ENCODE data around the gene GALP.
A peak's percentile ranks its signal among the peaks of the same experiment; 100 is the strongest.
"Not testable (repeated sequence)": the region's sequence is repeated elsewhere in the genome, so short reads cannot be mapped to it uniquely, and the experiment has no call there.

GALP gene

DNA sequence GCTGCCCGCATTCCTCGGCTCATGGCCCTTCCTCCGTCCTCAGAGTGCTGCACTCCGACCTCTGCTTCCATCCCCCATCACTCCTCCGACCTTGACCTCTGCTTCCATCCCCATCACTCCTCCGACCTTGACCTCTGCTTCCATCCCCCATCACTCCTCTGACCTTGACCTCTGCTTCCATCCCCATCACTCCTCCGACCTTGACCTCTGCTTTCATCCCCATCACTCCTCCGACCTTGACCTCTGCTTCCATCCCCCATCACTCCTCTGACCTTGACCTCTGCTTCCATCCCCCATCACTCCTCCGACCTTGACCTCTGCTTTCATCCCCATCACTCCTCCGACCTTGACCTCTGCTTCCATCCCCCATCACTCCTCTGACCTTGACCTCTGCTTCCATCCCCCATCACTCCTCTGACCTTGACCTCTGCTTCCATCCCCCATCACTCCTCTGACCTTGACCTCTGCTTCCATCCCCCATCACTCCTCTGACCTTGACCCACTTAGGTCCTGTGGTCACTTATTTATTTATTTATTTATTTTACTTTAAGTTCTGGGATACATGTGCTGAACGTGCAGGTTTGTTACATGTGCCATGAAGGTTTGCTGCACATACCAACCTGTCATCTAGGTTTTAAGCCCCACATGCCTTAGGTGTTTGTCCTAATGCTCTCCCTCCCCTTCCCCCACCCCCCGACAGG lies 26.7 kb upstream of the GALP start:
- not testable (repeated sequence) for ATAC-seq, DNase-seq

DNA sequence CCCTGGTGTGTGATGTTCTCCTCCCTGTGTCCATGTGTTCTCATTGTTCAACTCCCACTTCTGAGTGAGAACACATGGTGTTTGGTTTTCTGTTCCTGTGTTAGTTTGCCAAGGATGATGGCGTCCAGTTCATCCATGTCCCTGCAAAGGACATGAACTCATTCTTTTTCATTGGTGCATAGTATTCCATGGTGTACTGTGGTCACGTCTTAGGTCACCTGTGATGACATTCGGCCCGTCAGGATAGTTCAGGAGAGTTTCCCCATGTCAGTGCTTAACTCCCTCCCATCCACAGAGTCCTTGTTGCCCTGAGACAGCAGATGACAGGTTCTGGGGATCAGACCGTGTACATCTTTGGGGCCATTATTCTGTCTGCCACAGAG lies 26.2 kb upstream of the GALP start:
- ATAC-seq, result no peak
- DNase-seq, result no peak

DNA sequence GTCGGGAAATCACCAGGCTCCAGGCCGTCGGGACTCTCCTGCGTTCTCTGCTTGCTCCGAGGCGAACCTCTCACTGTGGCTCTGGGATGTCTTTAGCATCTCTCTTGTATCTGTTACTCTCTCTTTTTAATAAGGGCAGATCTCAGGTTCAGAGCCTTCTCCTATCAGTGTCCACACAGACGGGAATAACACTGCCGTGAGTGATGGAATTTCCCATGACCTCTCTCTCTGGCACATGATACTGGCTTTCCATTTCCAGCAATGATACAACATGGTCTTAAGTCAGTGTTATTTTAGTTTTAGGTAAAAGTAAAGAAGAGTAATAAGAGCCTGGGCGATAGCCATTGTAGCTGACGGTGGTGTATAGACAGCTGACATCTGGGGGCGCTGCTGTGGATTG lies 25.4 kb upstream of the GALP start:
- DNase-seq (no peak), ATAC-seq (no peak)

DNA sequence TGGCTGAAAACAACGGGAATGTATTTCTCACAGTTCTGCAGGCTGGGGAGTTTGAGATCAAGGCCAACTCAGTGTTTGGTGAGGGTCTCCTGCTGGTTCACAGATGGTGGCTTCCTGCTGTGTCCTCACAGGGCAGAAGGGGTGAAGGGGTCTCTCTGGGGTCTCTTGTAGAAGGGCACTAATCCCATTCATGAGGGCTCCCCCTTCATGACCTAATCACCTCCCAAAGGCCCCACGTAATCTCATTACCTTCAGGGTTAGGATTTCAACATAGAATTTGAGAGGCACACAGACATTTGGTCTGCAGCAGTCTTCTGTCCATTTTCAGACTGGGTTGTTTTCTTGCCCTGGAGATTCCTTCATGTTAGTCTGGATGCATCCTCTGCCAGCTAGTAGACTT lies 23.2 kb upstream of the GALP start:
- ATAC-seq (no peak), DNase-seq (no peak)

DNA sequence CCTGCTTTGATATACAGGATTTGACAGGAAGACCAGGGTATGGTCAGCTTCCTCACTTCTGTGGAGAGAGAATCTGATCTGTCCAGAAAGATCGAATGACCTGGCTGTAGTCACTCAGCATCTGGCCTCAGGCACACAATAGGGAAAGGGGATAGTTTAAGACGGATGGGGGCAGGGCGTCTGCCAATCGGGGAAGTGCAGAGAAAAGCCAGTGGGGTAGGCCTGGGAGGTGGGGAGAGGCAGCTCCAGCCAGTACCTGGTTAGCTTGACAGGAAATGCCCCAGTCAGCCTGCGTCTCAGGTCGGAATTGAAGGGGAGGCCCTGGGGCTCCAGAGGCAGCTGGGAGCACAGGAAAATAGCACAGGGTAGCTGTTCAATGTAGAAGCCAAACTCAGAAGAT lies 22.3 kb upstream of the GALP start:
- ATAC-seq (no peak), DNase-seq (no peak)

DNA sequence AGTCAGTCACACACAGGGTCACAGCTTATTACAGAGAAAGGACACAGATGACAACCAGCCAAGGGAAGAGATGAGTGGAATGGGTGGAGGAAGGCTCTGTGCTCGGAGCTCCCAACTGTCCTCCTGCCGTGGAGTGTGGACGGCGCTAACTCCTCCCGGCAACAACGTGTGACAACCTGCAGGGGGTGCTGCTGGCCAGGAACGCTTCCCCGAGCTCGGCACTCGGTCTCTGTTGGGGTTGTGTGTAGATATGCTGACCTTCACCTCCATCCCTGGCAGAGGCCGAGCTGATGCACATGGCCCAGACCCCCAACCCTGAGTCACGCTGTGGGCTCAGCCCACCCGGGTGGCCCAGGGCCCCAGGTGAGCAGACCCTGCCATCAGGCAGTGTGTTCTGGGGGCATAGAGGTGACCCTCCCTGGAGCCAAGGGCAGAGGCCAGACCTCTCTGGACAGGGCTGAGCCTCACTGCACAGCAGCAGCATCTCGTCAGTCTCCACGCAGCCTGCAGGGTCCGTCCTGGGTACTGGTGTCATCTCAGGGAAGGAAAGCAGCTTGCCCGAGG lies 20.6 kb upstream of the GALP start:
- DNase-seq, result peak; percentile 24

DNA sequence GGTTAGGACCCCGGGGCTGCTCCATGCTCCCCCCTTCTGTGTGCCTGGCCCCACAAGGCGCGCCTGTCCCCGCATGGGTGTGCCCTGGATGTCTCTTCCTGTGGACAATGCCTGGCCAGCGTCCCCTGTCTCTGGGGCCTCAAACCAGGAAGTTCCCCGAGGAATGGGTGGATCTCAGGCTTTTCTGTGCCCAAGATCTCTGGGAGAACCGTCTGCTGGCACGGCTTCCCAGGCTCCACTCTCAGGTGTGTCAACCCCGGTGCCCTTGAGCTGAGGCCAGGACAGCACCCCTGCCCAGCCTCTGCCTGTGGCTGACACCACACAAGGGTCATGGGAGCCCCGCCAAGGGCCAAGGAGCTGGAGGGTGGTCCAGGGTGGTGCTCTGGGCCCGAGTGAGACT lies 19.0 kb upstream of the GALP start:
- no peak for ATAC-seq

More for the DNA sequence above, 20.6 kb upstream of the GALP start:
- no peak for ATAC-seq

DNA sequence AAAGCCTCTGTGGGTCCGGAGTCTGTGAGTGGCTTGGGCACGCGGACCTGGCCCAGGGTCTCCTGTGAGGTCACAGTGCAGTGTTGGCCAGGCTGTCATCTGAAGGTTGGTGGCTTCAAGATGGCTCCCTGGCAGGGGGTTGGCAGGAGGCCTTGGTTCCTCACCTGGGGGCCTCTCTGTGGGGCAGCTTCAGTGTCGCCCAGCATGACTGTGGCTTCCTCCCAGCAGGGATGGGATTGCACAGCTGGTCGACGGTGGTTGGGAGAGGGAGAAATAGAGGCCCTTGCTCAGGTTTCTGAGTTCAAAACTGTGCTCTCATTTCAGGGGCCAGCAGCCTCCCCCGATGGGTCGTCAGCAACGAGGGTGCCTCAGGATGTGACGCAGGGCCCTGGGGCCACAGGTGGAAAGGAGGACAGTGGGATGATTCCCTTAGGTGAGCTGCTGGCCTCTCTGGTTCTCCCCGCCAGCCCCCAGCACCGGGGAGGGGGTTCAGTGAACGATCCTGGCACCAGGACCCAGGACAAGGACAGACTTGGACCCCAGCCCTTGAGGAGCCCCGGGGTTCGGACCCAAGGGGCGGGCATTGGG lies 17.5 kb upstream of the GALP start:
- no peak for ATAC-seq

More for the DNA sequence above, 19.0 kb upstream of the GALP start:
- DNase-seq, result no peak

DNA sequence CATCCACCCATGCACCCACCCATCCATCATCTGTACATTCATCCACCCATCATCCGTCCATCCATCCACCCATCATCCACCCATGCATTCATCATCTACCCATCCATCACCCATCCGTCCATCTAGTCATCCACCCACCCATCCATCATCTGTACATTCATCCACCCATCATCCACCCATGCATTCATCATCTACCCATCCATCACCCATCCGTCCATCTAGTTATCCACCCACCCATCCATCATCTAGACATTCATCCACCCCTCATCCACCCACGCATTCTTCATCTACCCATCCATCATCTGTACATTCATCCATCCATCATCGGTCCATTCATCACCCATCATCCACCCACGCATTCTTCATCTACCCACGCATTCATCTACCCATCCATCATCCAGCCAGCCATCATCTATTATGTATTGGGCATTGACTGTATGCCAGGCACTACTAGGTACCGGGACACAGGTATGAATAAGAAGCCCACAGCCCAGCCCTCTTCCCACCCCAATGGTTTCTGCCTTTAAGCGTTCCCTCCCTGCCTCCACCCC lies 16.7 kb upstream of the GALP start:
- no peak for ATAC-seq
- DNase-seq, result no peak

More for the DNA sequence above, 17.5 kb upstream of the GALP start:
- DNase-seq, result no peak

DNA sequence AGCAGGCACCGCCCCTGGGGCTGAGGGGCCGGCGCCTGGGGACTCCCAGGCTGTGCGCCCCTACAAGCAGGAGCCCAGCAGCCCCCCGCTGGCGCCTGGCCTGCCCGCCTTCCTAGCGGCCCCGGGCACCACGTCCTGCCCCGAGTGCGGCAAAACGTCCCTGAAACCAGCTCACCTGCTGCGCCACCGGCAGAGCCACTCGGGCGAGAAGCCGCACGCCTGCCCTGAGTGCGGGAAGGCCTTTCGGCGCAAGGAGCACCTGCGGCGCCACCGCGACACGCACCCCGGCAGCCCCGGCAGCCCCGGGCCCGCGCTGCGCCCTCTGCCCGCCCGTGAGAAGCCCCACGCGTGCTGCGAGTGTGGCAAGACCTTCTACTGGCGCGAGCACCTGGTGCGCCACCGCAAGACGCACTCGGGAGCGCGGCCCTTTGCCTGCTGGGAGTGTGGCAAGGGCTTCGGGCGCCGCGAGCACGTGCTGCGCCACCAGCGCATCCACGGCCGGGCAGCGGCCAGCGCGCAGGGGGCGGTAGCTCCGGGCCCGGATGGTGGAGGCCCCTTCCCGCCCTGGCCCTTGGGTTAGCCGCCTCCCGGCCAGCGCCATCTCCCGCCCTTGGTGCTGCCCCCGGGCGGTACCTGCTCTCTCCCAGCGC lies 16.1 kb upstream of the GALP start:
- ATAC-seq (no peak), DNase-seq (no peak)

DNA sequence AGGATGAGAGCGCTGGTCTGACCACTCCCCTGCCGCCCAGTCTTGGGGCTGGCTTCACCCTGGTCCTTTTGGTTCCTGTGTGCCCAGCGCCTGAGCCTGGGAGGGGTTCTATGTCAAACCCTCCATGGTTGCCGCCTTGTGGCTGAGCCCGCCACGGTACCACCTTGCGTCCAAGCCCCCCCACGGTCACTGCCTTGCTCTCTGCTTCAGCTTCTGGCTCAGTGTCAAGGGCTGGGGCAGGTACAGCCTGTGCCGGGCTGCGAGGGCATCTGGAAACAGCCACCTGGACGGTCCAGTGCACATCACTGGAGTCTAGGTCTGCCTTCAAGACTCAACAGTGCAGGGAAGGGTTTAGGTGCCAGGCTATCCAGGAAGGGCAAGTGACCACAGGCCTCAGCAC lies 14.3 kb upstream of the GALP start:
- no peak for ATAC-seq
- DNase-seq, result no peak

DNA sequence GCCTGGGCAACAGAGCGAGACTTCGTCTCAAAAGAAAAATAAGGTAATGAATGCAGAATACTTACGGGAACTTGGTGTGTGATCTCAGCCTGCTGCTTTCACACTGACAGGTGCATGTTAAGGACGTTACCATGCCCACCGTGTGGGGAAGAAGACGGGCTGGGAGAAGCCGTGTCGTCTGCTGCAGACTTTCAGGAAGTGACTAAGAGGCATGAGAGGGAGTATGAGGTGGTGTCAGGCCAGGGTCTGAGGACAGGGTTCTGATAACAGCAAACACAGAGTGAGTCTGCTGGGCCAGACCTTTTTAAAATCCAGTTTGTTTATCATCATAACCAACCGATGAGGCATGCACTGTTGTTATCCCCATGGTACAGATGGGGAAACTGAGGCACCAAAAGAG lies 13.6 kb upstream of the GALP start:
- DNase-seq (no peak), ATAC-seq (peak; percentile 70)

DNA sequence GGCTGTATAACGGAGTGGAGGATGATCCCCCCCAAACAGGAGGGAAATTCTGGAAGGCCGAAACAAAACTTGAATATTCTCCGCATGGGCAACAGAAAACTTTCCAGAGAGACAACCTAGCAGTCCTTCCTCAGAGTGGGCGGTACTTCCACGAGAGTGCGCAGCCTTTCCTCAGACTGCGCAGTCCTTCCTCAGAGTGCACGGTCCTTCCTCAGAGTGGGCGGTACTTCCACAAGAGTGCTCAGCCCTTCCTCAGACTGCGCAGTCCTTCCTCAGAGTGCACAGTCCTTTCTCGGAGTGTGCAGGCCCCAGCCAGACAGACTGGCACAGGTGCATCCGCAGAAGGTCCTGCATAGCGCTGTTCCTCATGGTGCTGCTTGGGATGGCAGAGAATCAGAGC lies 12.7 kb upstream of the GALP start:
- ATAC-seq (no peak), DNase-seq (no peak)

DNA sequence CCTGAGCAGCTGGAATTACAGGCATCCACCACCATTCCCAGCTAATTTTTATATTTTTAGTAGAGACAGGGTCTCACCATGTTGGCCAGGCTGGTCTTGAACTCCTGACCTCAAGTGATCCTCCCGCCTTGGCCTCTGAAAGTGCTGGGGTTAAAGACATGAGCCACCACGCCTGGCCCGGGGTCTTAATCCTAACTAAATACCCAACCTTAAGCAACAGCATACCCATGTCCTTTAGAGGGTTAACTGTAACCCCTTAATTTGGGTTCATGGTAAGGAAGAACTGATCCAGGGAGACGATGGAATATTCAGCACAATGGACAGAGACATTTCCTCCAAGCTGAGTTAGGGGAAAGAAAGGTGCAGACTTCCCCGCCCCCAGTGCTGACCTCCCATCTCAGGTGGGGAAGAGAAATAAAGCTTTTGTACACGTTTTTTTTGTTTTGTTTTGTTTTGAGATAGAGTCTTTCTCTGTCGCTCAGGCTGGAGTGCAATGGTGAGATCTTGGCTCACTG lies 8.7 kb upstream of the GALP start:
- ATAC-seq, result no peak
- DNase-seq, result no peak

DNA sequence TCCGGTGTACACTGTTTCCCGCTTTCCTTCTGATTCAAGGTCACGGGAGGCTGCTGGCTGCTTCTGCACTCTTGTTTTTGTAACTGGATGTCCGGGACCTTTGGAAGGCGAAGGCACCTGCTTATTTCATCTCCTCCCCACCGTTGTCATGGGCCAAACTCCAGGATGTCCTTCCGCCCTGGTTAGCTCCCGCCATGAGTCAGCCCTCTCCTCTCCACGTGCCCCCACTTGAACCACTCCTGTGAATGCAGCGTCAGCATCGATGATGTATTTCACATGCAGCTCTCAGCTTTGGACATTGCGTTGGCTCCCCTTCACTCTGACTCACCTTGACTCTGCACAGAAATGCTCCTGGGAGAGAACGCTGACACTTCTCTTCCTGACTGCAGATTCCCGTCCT lies 5.5 kb upstream of the GALP start:
- DNase-seq (no peak), ATAC-seq (no peak)

DNA sequence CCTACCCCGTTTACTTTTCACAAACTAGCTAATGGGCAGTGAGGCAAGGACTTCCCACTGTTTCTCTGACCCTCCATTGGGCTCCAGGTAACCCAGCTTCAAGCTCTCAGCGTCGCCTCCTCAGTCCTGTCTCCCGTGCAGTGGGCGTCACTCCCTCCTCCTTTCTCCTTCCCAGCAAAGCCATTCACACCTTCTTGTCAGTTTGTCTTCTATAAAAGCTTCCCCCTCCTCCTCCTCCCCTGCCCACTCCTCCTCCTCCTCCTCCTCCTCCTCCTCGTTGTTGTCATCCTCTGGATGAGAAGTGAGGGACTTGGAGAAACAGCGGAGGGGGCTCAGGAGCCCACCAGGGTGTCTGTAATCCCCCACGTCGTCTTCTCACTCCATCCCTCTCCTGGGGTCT lies 1.7 kb upstream of the GALP start:
- no peak for ATAC-seq
- DNase-seq, result no peak

DNA sequence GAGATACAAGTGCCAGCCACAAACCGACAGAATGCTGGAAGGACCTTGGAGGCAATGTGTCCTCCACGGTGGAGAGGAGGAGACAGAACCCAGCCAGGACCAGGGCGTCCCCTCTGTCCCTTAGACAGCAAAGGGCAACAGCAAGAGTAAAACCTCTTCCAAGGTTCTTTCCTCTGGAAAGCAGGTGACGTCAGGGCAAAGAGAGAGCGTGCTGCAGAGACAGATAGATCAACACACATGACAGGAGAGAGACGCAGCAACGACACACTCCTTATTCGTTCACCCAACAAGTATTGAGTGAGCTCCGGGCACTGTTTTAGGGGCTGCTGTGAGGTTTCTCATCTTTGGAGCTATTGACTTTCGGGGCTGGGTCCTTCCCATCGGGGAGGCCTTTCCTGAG lies 1.3 kb upstream of the GALP start:
- ATAC-seq (no peak), DNase-seq (no peak)

DNA sequence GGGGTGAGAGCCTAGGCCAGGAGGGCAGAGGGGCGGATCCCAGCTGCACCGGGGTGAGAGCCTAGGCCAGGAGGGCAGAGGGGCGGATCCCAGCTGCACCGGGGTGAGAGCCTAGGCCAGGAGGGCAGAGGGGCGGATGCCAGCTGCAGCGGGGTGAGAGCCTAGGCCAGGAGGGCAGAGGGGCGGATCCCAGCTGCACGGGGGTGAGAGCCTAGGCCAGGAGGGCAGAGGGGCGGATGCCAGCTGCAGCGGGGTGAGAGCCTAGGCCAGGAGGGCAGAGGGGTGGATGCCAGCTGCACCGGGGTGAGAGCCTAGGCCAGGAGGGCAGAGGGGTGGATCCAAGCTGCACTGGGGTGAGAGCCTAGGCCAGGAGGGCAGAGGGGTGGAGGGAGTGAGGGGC lies 502 bp downstream of the GALP start:
- not testable (repeated sequence) for DNase-seq, ATAC-seq

DNA sequence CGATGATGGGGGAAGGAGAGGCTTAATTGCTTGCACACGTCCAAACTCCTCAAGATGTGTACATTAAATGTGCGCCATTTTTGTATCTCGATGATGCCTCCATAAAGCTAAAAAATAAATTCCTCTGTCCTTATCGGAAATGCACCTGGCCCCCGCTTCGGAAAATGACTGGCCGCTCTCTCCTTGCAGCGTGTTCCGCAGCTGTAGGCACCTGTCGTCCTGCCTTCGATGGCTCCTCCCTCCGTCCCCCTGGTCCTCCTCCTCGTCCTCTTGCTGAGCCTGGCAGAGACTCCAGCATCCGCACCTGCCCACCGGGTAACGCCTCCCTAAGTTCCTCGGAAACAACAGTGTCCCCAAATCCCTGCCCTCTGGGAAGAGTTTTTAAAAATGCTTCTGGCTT lies 1.1 kb downstream of the GALP start:
- ATAC-seq (no peak), DNase-seq (no peak)

DNA sequence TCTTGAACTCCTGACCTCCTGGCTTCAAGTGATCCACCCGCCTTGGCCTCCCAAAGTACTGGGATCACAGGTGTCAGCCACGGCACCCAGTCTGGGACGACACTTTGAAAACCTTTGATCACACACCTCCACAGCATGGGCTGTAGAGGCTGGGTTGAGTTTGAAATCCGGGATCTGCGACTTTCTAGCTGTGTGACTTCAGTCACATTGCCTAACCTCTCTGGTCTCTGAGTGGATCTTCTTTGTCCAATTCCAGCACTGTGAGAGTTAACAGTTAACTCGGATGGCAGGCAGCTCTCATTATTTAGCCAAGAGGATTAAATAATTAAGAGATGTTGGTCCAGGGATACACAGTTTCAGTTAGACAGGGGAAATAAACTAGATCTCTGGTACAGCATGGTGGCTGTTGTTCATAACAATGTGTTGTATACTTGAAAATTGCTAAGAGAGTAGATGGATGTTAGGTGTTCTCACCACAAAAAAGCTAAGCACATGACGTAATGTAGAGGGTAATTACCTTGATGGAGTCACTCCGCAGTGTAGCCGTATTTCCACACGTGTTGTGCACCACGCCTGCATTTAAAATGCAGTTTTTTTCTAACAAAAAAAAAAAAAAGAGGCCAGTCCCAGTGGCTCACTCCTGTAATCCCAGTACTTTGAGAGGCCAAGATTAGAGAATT lies 1.9 kb downstream of the GALP start:
- DNase-seq (no peak), ATAC-seq (no peak)

DNA sequence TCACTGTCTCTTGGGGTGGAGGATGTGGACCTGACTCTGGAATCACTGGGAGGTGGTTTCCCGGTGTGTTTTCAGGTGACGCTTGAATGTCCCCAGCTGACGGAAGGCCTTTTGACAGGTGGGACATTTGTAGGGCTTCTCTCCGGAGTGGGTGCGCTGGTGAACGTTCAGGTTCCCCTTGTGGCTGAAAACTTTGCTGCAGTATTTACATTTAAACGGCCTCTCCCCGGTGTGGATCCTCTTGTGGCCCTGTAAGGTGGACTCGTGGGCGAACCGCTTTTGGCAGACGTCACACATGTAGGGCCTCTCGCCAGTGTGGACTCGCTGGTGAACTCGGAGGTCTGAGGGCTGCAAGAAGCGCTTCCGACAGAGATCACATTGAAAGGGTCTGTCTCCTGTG lies 14.0 kb downstream of the GALP start:
- ATAC-seq, result no peak

DNA sequence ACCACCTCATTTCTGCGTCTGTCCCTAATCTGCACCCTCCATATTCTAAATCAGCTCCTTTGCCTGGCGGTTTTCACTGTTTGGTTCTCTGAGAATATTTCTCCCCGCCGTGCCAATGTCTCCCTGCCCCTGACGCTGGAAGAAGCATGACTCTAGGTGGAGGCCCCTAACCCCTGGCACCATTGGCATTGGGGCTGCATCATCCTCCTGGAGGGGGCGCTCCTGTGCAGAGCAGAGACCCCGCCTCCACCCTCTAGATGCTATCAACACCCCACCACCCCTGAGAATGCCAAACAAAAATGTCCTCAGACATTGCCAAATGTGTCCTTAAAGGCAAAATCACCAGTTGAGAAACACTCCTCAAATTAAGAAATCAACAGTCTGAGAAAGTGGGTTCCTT lies 15.3 kb downstream of the GALP start:
- ATAC-seq (no peak), DNase-seq (no peak)

More for the DNA sequence above, 14.0 kb downstream of the GALP start:
- DNase-seq, result no peak

All from stimulated activated naive CD8-positive, alpha-beta T cell treated with anti-CD3 and anti-CD28 coated beads, Interleukin-15, Interleukin-2, amounts not matched to agents 100 U/mL and 50 U/mL, for 24 hours (primary cell).